ENCODE data around the gene TTC21A. TPM values are rescaled to one million over a fixed set of nuclear protein-coding genes. Genes with fewer than 3 reads are reported as not detected.
"Not testable (repeated sequence)": the region's sequence is repeated elsewhere in the genome, so short reads cannot be mapped to it uniquely, and the experiment has no call there.

The TTC21A gene
- total RNA-seq, 1 experiment from 2014 or later, result 5.6 TPM

- TF ChIP-seq SIN3A (IDR thresholded peaks at IDR 0.05; ENCODE audit: low read depth) (peak; percentile 64; the same call in 1 of the 2 replicates), MAX (IDR thresholded peaks at IDR 0.05) (peak; percentile 50; the same call in 1 of the 2 replicates), ELF1 (IDR thresholded peaks at IDR 0.05; ENCODE audit: borderline replicate concordance, low read depth) (no peak), POLR2A (IDR thresholded peaks at IDR 0.05; ENCODE audit: borderline replicate concordance, extremely low read depth, insufficient read depth, insufficient read length) (peak; percentile 15), JUND (IDR thresholded peaks at IDR 0.05) (no peak), SP1 (IDR thresholded peaks at IDR 0.05; ENCODE audit: low read depth) (no peak; the same call in 1 of the 2 replicates), REST (IDR thresholded peaks at IDR 0.05; ENCODE audit: low read depth) (no peak), SRF (IDR thresholded peaks at IDR 0.05; ENCODE audit: low read depth) (no peak; the same call in 1 of the 2 replicates), EGR1 (IDR thresholded peaks at IDR 0.05; ENCODE audit: low read depth) (no peak)
Measured at GRCh38 chr3:39107388-39108199, at the start of gene TTC21A, which contains the start of gene GORASP1 (continued).

- H3K27me3 ChIP-seq (ENCODE audit: insufficient read depth, low read length); H3K4me3 ChIP-seq (replicated peaks in 1 of 2; ENCODE audit: low read depth in 1 of 2, low read length in 2 of 2); BruUV-seq (replicated peaks); ATAC-seq; RAD21 ChIA-PET (ENCODE audit: low non-redundant PET in 1 of 2, low total read pairs in 2 of 2, uncharacterized antibody in 2 of 2, unreplicated experiment in 2 of 2); POLR2A ChIA-PET; H3K9me2 ChIP-seq (ENCODE audit: insufficient read depth); H3K9ac ChIP-seq (ENCODE audit: low read length); H3K9me3 ChIP-seq (ENCODE audit: control insufficient read depth in 1 of 2, insufficient read depth in 1 of 2, low read depth in 1 of 2, low read length in 2 of 2); H3K79me2 ChIP-seq (ENCODE audit: insufficient read depth, low read length); H3K4me2 ChIP-seq (ENCODE audit: low read length); DNase-seq (ENCODE audit: low read depth, low spot score); intact Hi-C loops (cut with micrococcal nuclease); CTCF ChIA-PET; H4K20me1 ChIP-seq (ENCODE audit: insufficient read depth); H3K36me3 ChIP-seq (ENCODE audit: control insufficient read depth in 1 of 2, insufficient read depth in 2 of 2, low read length in 2 of 2); H3K4me1 ChIP-seq (ENCODE audit: control insufficient read depth in 1 of 2, insufficient read depth in 2 of 2, low read length in 2 of 2); H2AFZ ChIP-seq (ENCODE audit: low read depth, low read length, poor library complexity, severe bottlenecking); H3K27ac ChIP-seq (ENCODE audit: low read depth, low read length): not testable (repeated sequence)
Measured at GRCh38 chr3:39061228-39061627, 46.3 kb upstream of the TTC21A start.

Measured in HCT116 (cell line).